NCI-H510A (cell line): ENCODE measurements around the gene MMEL1.

Source experiments
- DNase-seq: peaks from one replicate; lab custom pipeline; 2025; lab: John Stamatoyannopoulos, UW

The MMEL1 gene

GRCh38 chr1:2604844-2605508, 27.8 kb downstream of the MMEL1 start:
- no peak for DNase-seq

GRCh38 chr1:2604156-2604843, 28.5 kb downstream of the MMEL1 start:
- DNase-seq = no peak

GRCh38 chr1:2603521-2604155, 29.2 kb downstream of the MMEL1 start:
- no peak for DNase-seq

GRCh38 chr1:2602866-2603520, 29.8 kb downstream of the MMEL1 start:
- no peak for DNase-seq

GRCh38 chr1:2602311-2602835, 30.4 kb downstream of the MMEL1 start:
- DNase-seq = no peak

- DNase-seq = no peak
Observed at GRCh38 chr1:2601721-2602303, 31.0 kb downstream of the MMEL1 start.

GRCh38 chr1:2598329-2598931, 34.4 kb downstream of the MMEL1 start:
- no peak for DNase-seq

- DNase-seq = no peak
Observed at GRCh38 chr1:2597441-2598328, 35.1 kb downstream of the MMEL1 start.

- no peak for DNase-seq
Observed at GRCh38 chr1:2596530-2597333, 36.1 kb downstream of the MMEL1 start.

- DNase-seq = no peak
Observed at GRCh38 chr1:2595812-2596529, 36.8 kb downstream of the MMEL1 start.

- no peak for DNase-seq
Observed at GRCh38 chr1:2595261-2595811, 37.5 kb downstream of the MMEL1 start.

GRCh38 chr1:2594641-2595131, 38.1 kb downstream of the MMEL1 start:
- DNase-seq = no peak

- DNase-seq = no peak
Observed at GRCh38 chr1:2594001-2594640, 38.7 kb downstream of the MMEL1 start.

GRCh38 chr1:2593251-2593878, 39.5 kb downstream of the MMEL1 start:
- DNase-seq = no peak

- DNase-seq = no peak
Observed at GRCh38 chr1:2592672-2593071, 40.1 kb downstream of the MMEL1 start.

GRCh38 chr1:2591581-2592261, 41.1 kb downstream of the MMEL1 start:
- DNase-seq = no peak

- DNase-seq = no peak
Observed at GRCh38 chr1:2591233-2591580, 41.6 kb downstream of the MMEL1 start.
